Measurements from ENCODE around the gene ZNF624. TPM values are rescaled to one million over a fixed set of nuclear protein-coding genes. Genes with fewer than 3 reads are reported as not detected.
A peak's percentile ranks its signal among the peaks of the same experiment; 100 is the strongest.

Gene ZNF624
- total RNA-seq, 1 donor from 2014 or later = 1.8 TPM

- no peak overlapping the region for H3K4me3 ChIP-seq (ENCODE audit: low read depth, low read length)
- no peak for DNase-seq (ENCODE audit: low read depth)
- no peak for TF ChIP-seq CTCF (conservative IDR thresholded peaks at IDR 0.05; ENCODE audit: low read depth, low read length)
Observed at GRCh38 chr17:16662936-16663335, 9.3 kb upstream of the ZNF624 start.

- DNase-seq (ENCODE audit: low read depth) = no peak
- no peak overlapping the region for H3K4me3 ChIP-seq (ENCODE audit: low read depth, low read length)
- no peak for TF ChIP-seq CTCF (conservative IDR thresholded peaks at IDR 0.05; ENCODE audit: low read depth, low read length)
Observed at GRCh38 chr17:16661217-16661616, 7.6 kb upstream of the ZNF624 start.

- no peak for TF ChIP-seq CTCF (conservative IDR thresholded peaks at IDR 0.05; ENCODE audit: low read depth, low read length)
- H3K4me3 ChIP-seq (ENCODE audit: low read depth, low read length) = peak overlapping the region; percentile 86
- DNase-seq (ENCODE audit: low read depth) = no peak
Observed at GRCh38 chr17:16652847-16653366, 743 bp downstream of the ZNF624 start.

- no peak for DNase-seq (ENCODE audit: low read depth)
- TF ChIP-seq CTCF (conservative IDR thresholded peaks at IDR 0.05; ENCODE audit: low read depth, low read length) = no peak
- H3K4me3 ChIP-seq (ENCODE audit: low read depth, low read length) = peak overlapping the region; percentile 86
Observed at GRCh38 chr17:16652252-16652651, 1.4 kb downstream of the ZNF624 start.

DNA sequence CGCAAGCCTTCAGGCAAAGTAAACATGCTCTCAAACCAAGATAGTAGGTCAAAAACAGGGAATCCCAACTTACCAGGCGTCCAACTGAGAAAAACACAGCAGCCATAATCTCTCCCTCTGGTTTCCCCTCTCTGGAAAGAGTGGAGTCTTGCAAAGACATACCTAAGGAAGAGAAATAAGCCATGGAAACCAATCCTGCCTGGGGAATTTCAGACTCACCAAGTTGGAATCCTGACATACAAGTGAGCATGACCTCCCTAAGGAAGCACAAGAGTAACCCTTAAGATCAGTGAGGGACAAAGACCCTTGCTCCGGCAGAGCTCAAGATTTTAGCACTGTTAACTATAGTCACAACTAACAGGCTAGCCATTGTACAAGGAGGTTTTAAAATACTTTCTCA, 4.1 kb downstream of the ZNF624 start:
- no peak for TF ChIP-seq CTCF (conservative IDR thresholded peaks at IDR 0.05; ENCODE audit: low read depth, low read length)
- H3K4me3 ChIP-seq (ENCODE audit: low read depth, low read length) = no peak overlapping the region
- DNase-seq (ENCODE audit: low read depth) = no peak

- DNase-seq (ENCODE audit: low read depth) = no peak
- no peak for TF ChIP-seq CTCF (conservative IDR thresholded peaks at IDR 0.05; ENCODE audit: low read depth, low read length)
- H3K4me3 ChIP-seq (ENCODE audit: low read depth, low read length) = no peak overlapping the region
Observed at GRCh38 chr17:16639438-16639837, 14.2 kb downstream of the ZNF624 start.

- TF ChIP-seq CTCF (conservative IDR thresholded peaks at IDR 0.05; ENCODE audit: low read depth, low read length) = no peak
Observed at GRCh38 chr17:16623282-16623681, 30.4 kb downstream of the ZNF624 start.

More at GRCh38 chr17:16623282-16623681, 30.4 kb downstream of the ZNF624 start:
- no peak for DNase-seq (ENCODE audit: low read depth)
- H3K4me3 ChIP-seq (ENCODE audit: low read depth, low read length) = no peak overlapping the region
